ENCODE results near the gene OR5B21. TPM values are rescaled to one million over a fixed set of nuclear protein-coding genes. Genes with fewer than 3 reads are reported as not detected.

The OR5B21 gene
- not detected in 2 replicates for total RNA-seq

DNA sequence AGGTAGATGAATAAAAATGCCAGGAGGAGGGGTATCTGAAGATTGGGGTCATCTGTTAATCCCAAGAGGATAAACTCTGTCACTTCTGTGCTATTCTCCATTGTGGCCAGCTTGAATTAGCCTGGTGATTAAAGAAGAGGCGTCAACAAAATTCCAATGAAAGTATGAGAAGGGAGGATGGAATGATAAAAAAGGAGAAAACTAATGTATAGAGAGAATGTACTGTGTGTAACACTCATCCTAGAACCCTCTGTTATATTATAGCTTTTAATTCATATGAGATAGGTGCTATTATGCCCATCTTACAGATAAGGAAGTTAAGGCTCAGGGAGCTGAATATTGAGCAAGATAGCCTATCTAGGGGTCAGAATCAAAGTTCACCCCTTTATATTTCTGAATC is at the start of gene OR5B21:
OR5B21 (minus strand) TSS at position 101 of the 400 bp plus-strand sequence; CDS start at position 101, 0 bp downstream.

Other genes with a start within 250 kb of the OR5B21 start
- gene OR10W1, start 239.8 kb downstream of the OR5B21 start, total RNA-seq: not detected in 2 replicates
- gene OR5B17, start 149.0 kb downstream of the OR5B21 start, total RNA-seq: not detected in 2 replicates
- not detected in 2 replicates for gene OR5B3, start 101.2 kb downstream of the OR5B21 start, total RNA-seq
- gene OR5B2, start 80.0 kb downstream of the OR5B21 start, total RNA-seq: not detected in 2 replicates
- gene OR5B12, start 65.9 kb downstream of the OR5B21 start, total RNA-seq: not detected in 2 replicates
- gene LPXN, start 67.8 kb upstream of the OR5B21 start, total RNA-seq: 0.72 and 0.97 TPM in 2 replicates
- gene ZFP91, start 71.0 kb upstream of the OR5B21 start, total RNA-seq: 22.0 and 32.4 TPM in 2 replicates
- 1.3 and 1.6 TPM in 2 replicates for gene CNTF, start 114.6 kb upstream of the OR5B21 start, total RNA-seq
- gene GLYAT, start 223.8 kb upstream of the OR5B21 start, total RNA-seq: not detected in 2 replicates

Measured in cardiac atrium fibroblast (primary cell).